ENCODE results near the gene VPS36.

VPS36 gene

GRCh38 chr13:52447354-52447753, 3.1 kb downstream of the VPS36 start:
- Histone ChIP-seq H3K4me3 (ENCODE audit: low read depth in 1 of 2, low read length in 2 of 2) (no peak overlapping the region), H3K27me3 (ENCODE audit: control insufficient read depth in 1 of 2, insufficient read depth in 2 of 2, low read length in 2 of 2) (no peaks in the 10 kb centered on the region), H3K9me3 (ENCODE audit: control insufficient read depth in 1 of 2, low read length in 2 of 2) (no peaks in the 10 kb centered on the region), H3K27ac (ENCODE audit: low read depth, low read length) (no peak overlapping the region), H3K36me3 (ENCODE audit: control insufficient read depth in 1 of 2, insufficient read depth in 2 of 2, low read length in 2 of 2) (peaks cover 0 to 8% of the 10 kb centered on the region in 2 donors), H3K9ac (ENCODE audit: low read depth in 1 of 2, low read length in 2 of 2) (no peak overlapping the region), H3K4me1 (ENCODE audit: control insufficient read depth in 1 of 2, insufficient read depth in 2 of 2, low read length in 2 of 2) (peaks cover 17 to 23% of the 10 kb centered on the region in 2 donors)

- H3K36me3 ChIP-seq (ENCODE audit: control insufficient read depth in 1 of 2, insufficient read depth in 2 of 2, low read length in 2 of 2) = peaks cover 0 to 17% of the 10 kb centered on the region in 2 donors
Measured at GRCh38 chr13:52446265-52446664, 4.2 kb downstream of the VPS36 start.

GRCh38 chr13:52432456-52432855, 18.0 kb downstream of the VPS36 start:
- H3K36me3 ChIP-seq (ENCODE audit: control insufficient read depth in 1 of 2, insufficient read depth in 2 of 2, low read length in 2 of 2) = peaks cover 9 to 54% of the 10 kb centered on the region in 2 donors
- H3K27ac ChIP-seq (ENCODE audit: low read depth, low read length) = no peak overlapping the region
- no peak overlapping the region for H3K4me3 ChIP-seq (ENCODE audit: low read depth in 1 of 2, low read length in 2 of 2)
- H3K27me3 ChIP-seq (ENCODE audit: control insufficient read depth in 1 of 2, insufficient read depth in 2 of 2, low read length in 2 of 2) = no peaks in the 10 kb centered on the region
- no peak overlapping the region for H3K9ac ChIP-seq (ENCODE audit: low read depth in 1 of 2, low read length in 2 of 2)
- H3K9me3 ChIP-seq (ENCODE audit: control insufficient read depth in 1 of 2, low read length in 2 of 2) = no peaks in the 10 kb centered on the region
- no peaks in the 10 kb centered on the region for H3K4me1 ChIP-seq (ENCODE audit: control insufficient read depth in 1 of 2, insufficient read depth in 2 of 2, low read length in 2 of 2)

More at GRCh38 chr13:52446265-52446664, 4.2 kb downstream of the VPS36 start:
- Histone ChIP-seq H3K27me3 (ENCODE audit: control insufficient read depth in 1 of 2, insufficient read depth in 2 of 2, low read length in 2 of 2) (no peaks in the 10 kb centered on the region), H3K9ac (ENCODE audit: low read depth in 1 of 2, low read length in 2 of 2) (no peak overlapping the region), H3K4me1 (ENCODE audit: control insufficient read depth in 1 of 2, insufficient read depth in 2 of 2, low read length in 2 of 2) (peaks cover 17 to 23% of the 10 kb centered on the region in 2 donors), H3K4me3 (ENCODE audit: low read depth in 1 of 2, low read length in 2 of 2) (no peak overlapping the region), H3K27ac (ENCODE audit: low read depth, low read length) (no peak overlapping the region), H3K9me3 (ENCODE audit: control insufficient read depth in 1 of 2, low read length in 2 of 2) (no peaks in the 10 kb centered on the region)

- Histone ChIP-seq H3K27me3 (ENCODE audit: control insufficient read depth in 1 of 2, insufficient read depth in 2 of 2, low read length in 2 of 2) (no peaks in the 10 kb centered on the region), H3K4me1 (ENCODE audit: control insufficient read depth in 1 of 2, insufficient read depth in 2 of 2, low read length in 2 of 2) (no peaks in the 10 kb centered on the region), H3K27ac (ENCODE audit: low read depth, low read length) (no peak overlapping the region), H3K9ac (ENCODE audit: low read depth in 1 of 2, low read length in 2 of 2) (no peak overlapping the region), H3K4me3 (ENCODE audit: low read depth in 1 of 2, low read length in 2 of 2) (no peak overlapping the region), H3K36me3 (ENCODE audit: control insufficient read depth in 1 of 2, insufficient read depth in 2 of 2, low read length in 2 of 2) (peaks cover 10 to 54% of the 10 kb centered on the region in 2 donors), H3K9me3 (ENCODE audit: control insufficient read depth in 1 of 2, low read length in 2 of 2) (no peaks in the 10 kb centered on the region)
Measured at GRCh38 chr13:52428295-52428694, 22.1 kb downstream of the VPS36 start.

DNA sequence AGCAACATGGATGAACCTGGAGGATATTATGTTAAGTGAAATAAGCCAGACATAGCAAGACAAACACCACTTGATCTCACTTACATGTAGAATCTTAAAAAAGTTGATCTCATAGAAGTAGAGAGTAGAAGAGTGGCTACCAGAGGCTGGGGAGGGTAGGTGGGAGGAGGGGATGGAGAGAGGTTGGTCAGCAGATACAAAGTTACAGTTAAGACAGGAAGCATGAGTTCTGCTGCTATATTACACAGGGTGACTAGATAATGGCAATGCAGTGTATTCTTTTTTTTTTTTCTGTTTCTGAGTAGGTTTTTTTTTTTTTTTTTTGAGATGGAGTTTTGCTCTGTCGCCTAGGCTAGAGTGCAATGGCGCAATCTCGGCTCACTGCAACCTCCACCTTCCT, 29.2 kb downstream of the VPS36 start:
- Histone ChIP-seq H3K4me3 (ENCODE audit: low read depth in 1 of 2, low read length in 2 of 2) (no peak overlapping the region), H3K36me3 (ENCODE audit: control insufficient read depth in 1 of 2, insufficient read depth in 2 of 2, low read length in 2 of 2) (peaks cover 22 to 61% of the 10 kb centered on the region in 2 donors), H3K4me1 (ENCODE audit: control insufficient read depth in 1 of 2, insufficient read depth in 2 of 2, low read length in 2 of 2) (no peaks in the 10 kb centered on the region), H3K27me3 (ENCODE audit: control insufficient read depth in 1 of 2, insufficient read depth in 2 of 2, low read length in 2 of 2) (no peaks in the 10 kb centered on the region), H3K9me3 (ENCODE audit: control insufficient read depth in 1 of 2, low read length in 2 of 2) (no peaks in the 10 kb centered on the region), H3K27ac (ENCODE audit: low read depth, low read length) (no peak overlapping the region), H3K9ac (ENCODE audit: low read depth in 1 of 2, low read length in 2 of 2) (no peak overlapping the region)

DNA sequence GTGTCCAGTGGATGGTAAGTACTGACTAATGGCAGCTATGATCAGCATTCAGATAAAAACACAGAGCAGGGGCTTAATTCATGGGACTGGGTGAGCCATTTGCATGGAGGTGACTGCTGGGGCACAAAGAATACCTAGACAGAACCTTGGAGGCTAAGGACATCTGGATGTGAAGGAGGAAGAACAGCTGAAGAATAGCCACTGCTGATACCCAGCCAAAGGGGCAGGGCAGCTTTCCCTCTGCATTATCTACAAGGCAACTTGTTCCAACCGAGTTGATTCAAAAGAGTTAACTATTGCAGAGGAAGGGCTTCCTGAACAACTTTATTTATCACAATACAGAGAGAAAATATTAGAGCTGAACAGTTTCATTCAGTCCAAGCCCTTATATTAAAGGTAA, 31.4 kb downstream of the VPS36 start:
- H3K27me3 ChIP-seq (ENCODE audit: control insufficient read depth in 1 of 2, insufficient read depth in 2 of 2, low read length in 2 of 2) = no peaks in the 10 kb centered on the region
- H3K9ac ChIP-seq (ENCODE audit: low read depth in 1 of 2, low read length in 2 of 2) = no peak overlapping the region
- H3K4me1 ChIP-seq (ENCODE audit: control insufficient read depth in 1 of 2, insufficient read depth in 2 of 2, low read length in 2 of 2) = no peaks in the 10 kb centered on the region
- peaks cover 28 to 72% of the 10 kb centered on the region in 2 donors for H3K36me3 ChIP-seq (ENCODE audit: control insufficient read depth in 1 of 2, insufficient read depth in 2 of 2, low read length in 2 of 2)
- H3K9me3 ChIP-seq (ENCODE audit: control insufficient read depth in 1 of 2, low read length in 2 of 2) = no peaks in the 10 kb centered on the region
- no peak overlapping the region for H3K4me3 ChIP-seq (ENCODE audit: low read depth in 1 of 2, low read length in 2 of 2)
- no peak overlapping the region for H3K27ac ChIP-seq (ENCODE audit: low read depth, low read length)

DNA sequence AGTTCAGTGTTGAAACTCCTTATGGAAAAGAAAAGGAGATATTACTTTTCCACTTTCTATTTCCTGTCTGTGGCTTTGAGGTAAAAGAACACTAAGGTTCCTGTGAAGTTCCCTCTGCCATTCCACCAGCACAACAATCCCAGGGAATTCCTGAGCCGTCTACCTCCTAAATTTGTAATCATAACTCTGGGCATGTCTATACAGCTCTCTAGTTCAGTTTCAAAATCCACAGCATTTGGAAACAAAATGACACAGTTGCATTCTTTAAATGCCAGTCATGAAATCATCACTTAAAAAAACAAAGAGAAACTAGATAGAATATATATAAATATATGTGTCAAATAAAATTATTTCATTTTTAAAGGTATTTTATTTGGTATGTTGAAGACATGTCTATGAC, 35.5 kb downstream of the VPS36 start:
- Histone ChIP-seq H3K4me3 (ENCODE audit: low read depth in 1 of 2, low read length in 2 of 2) (no peak overlapping the region), H3K36me3 (ENCODE audit: control insufficient read depth in 1 of 2, insufficient read depth in 2 of 2, low read length in 2 of 2) (peaks cover 43 to 53% of the 10 kb centered on the region in 2 donors), H3K9me3 (ENCODE audit: control insufficient read depth in 1 of 2, low read length in 2 of 2) (no peaks in the 10 kb centered on the region), H3K27ac (ENCODE audit: low read depth, low read length) (no peak overlapping the region), H3K9ac (ENCODE audit: low read depth in 1 of 2, low read length in 2 of 2) (no peak overlapping the region), H3K4me1 (ENCODE audit: control insufficient read depth in 1 of 2, insufficient read depth in 2 of 2, low read length in 2 of 2) (no peaks in the 10 kb centered on the region), H3K27me3 (ENCODE audit: control insufficient read depth in 1 of 2, insufficient read depth in 2 of 2, low read length in 2 of 2) (no peaks in the 10 kb centered on the region)

- Histone ChIP-seq H3K9me3 (ENCODE audit: control insufficient read depth in 1 of 2, low read length in 2 of 2) (no peaks in the 10 kb centered on the region), H3K36me3 (ENCODE audit: control insufficient read depth in 1 of 2, insufficient read depth in 2 of 2, low read length in 2 of 2) (peaks cover 43 to 45% of the 10 kb centered on the region in 2 donors), H3K27me3 (ENCODE audit: control insufficient read depth in 1 of 2, insufficient read depth in 2 of 2, low read length in 2 of 2) (no peaks in the 10 kb centered on the region), H3K4me1 (ENCODE audit: control insufficient read depth in 1 of 2, insufficient read depth in 2 of 2, low read length in 2 of 2) (no peaks in the 10 kb centered on the region), H3K9ac (ENCODE audit: low read depth in 1 of 2, low read length in 2 of 2) (no peak overlapping the region), H3K27ac (ENCODE audit: low read depth, low read length) (no peak overlapping the region), H3K4me3 (ENCODE audit: low read depth in 1 of 2, low read length in 2 of 2) (no peak overlapping the region)
Measured at GRCh38 chr13:52414051-52414450, 36.4 kb downstream of the VPS36 start.

GRCh38 chr13:52412128-52412527, 38.3 kb downstream of the VPS36 start:
- Histone ChIP-seq H3K4me1 (ENCODE audit: control insufficient read depth in 1 of 2, insufficient read depth in 2 of 2, low read length in 2 of 2) (no peaks in the 10 kb centered on the region), H3K9me3 (ENCODE audit: control insufficient read depth in 1 of 2, low read length in 2 of 2) (no peaks in the 10 kb centered on the region), H3K36me3 (ENCODE audit: control insufficient read depth in 1 of 2, insufficient read depth in 2 of 2, low read length in 2 of 2) (peaks cover 31 to 34% of the 10 kb centered on the region in 2 donors), H3K27ac (ENCODE audit: low read depth, low read length) (no peak overlapping the region), H3K4me3 (ENCODE audit: low read depth in 1 of 2, low read length in 2 of 2) (no peak overlapping the region), H3K9ac (ENCODE audit: low read depth in 1 of 2, low read length in 2 of 2) (no peak overlapping the region), H3K27me3 (ENCODE audit: control insufficient read depth in 1 of 2, insufficient read depth in 2 of 2, low read length in 2 of 2) (no peaks in the 10 kb centered on the region)

GRCh38 chr13:52411629-52412028, 38.8 kb downstream of the VPS36 start:
- no peak overlapping the region for H3K4me3 ChIP-seq (ENCODE audit: low read depth in 1 of 2, low read length in 2 of 2)
- peaks cover 28 to 34% of the 10 kb centered on the region in 2 donors for H3K36me3 ChIP-seq (ENCODE audit: control insufficient read depth in 1 of 2, insufficient read depth in 2 of 2, low read length in 2 of 2)
- no peaks in the 10 kb centered on the region for H3K4me1 ChIP-seq (ENCODE audit: control insufficient read depth in 1 of 2, insufficient read depth in 2 of 2, low read length in 2 of 2)
- H3K9ac ChIP-seq (ENCODE audit: low read depth in 1 of 2, low read length in 2 of 2) = no peak overlapping the region
- H3K27me3 ChIP-seq (ENCODE audit: control insufficient read depth in 1 of 2, insufficient read depth in 2 of 2, low read length in 2 of 2) = no peaks in the 10 kb centered on the region
- no peaks in the 10 kb centered on the region for H3K9me3 ChIP-seq (ENCODE audit: control insufficient read depth in 1 of 2, low read length in 2 of 2)
- no peak overlapping the region for H3K27ac ChIP-seq (ENCODE audit: low read depth, low read length)

Data from duodenal mucosa (tissue), 2 donors.